Heart right ventricle (tissue), 16 donors: ENCODE results near the gene FOLR1. TPM values are rescaled to one million over a fixed set of nuclear protein-coding genes. Genes with fewer than 3 reads are reported as not detected.
"Not testable (repeated sequence)": the region's sequence is repeated elsewhere in the genome, so short reads cannot be mapped to it uniquely, and the experiment has no call there.

Source experiments
- ATAC-seq, 8 donors: fragments of 200-7000 bp; cut with Tn5 transposase; one replicate each; pipeline ENCODE4 v1.9.1; 2020; ENCODE audit warnings: mild to moderate bottlenecking in 8 of 8, moderate library complexity in 8 of 8, moderate number of reproducible peaks in 1 of 8
- DNase-seq, 2 donors: peaks; one replicate each; pipeline ENCODE4 v3.0.0-alpha.2; 2020
- H3K27ac ChIP-seq, 10 donors: fragments of 200-600 bp; sonication (generic) in 2 of 10; one replicate each; pipeline versions ENCODE4 v1.5.0 to v1.8.0; 2020 to 2022; ENCODE audit warnings: mild to moderate bottlenecking in 3 of 10
- H3K27me3 ChIP-seq, 7 donors: fragments of 200-600 bp; one replicate each; pipeline ENCODE4 v1.8.0; 2021 to 2022; ENCODE audit warnings: mild to moderate bottlenecking in 2 of 7
- H3K36me3 ChIP-seq, 9 donors: fragments of 200-600 bp; sonication (generic) in 1 of 9; one replicate each; pipeline versions ENCODE4 v1.5.0 to v1.8.0; 2020 to 2022; ENCODE audit warnings: mild to moderate bottlenecking in 2 of 9
- H3K4me1 ChIP-seq, 9 donors: fragments of 200-600 bp; sonication (generic) in 1 of 9; one replicate each; pipeline versions ENCODE4 v1.5.0 to v1.8.0; 2020 to 2022; ENCODE audit warnings: mild to moderate bottlenecking in 4 of 9
- H3K4me3 ChIP-seq, 10 donors: fragments of 200-600 bp; sonication (generic) in 2 of 10; one replicate each; pipeline versions ENCODE4 v1.5.0 to v1.8.0; 2020 to 2022; ENCODE audit warnings: mild to moderate bottlenecking in 7 of 10, moderate library complexity in 2 of 10
- H3K9me3 ChIP-seq, 11 donors: fragments of 200-600 bp in 10 of 11; sonication (generic) in 2 of 11; one replicate each; pipeline versions ENCODE4 v1.5.0 to v1.8.0; 2013 to 2022; ENCODE audit warnings: mild to moderate bottlenecking in 2 of 11, control low read depth in 1 of 11, moderate library complexity in 1 of 11
- WGBS, 2 donors: extraction: QIAGEN DNeasy Blood & Tissue Kit; methylation state at CpG; one replicate each; pipeline ENCODE4 v1.1.7; 2013; ENCODE audit warnings: inconsistent platforms in 1 of 2; 5-methylcytosine and 5-hydroxymethylcytosine counted together
- intact Hi-C, 10 donors: fragments of 100-400 bp; cut with DNase I; formaldehyde crosslinking; loops; one replicate each; pipeline versions ENCODE4 v1.11.1 to v1.14.2; 2022
- long read RNA-seq, 3 donors: library from polyadenylated mRNA; unstranded; transcript quantifications; one replicate each; pipeline ENCODE4 v2.0.0, GENCODE V29; 2020 to 2021
- polyA plus RNA-seq, 2 donors: library from polyadenylated mRNA; stranded (reverse); fragments of 200-250 nt; gene quantifications; one replicate each; pipeline ENCODE4 v1.2.3, GENCODE V29; 2013
- total RNA-seq, 10 donors: library from RNA; stranded (reverse); fragmentation: NEBNext Ultra II Directional in 3 of 10; extraction: Animal tissue kit (Norgen Biotek cat#: 25700) in 3 of 10; gene quantifications; one replicate each; pipeline versions ENCODE4 v1.2.1 to v1.2.4, GENCODE V29; 2021 to 2023
- TF ChIP-seq, protein P1 (sequence below), 9 donors: fragments of 200-600 bp; sonication (generic) in 2 of 9; IDR thresholded peaks; one replicate each; pipeline versions ENCODE4 v1.5.0 to v1.8.0; 2021 to 2022; ENCODE audit warnings: antibody characterized with exemption in 9 of 9, mild to moderate bottlenecking in 5 of 9, moderate library complexity in 1 of 9
- donor health status: Arrhythmogenic right ventricular cardiomyopathy.
- donor health status: ischemic (EF 13 %, LVEDD 7.1; RV severe dilation, severe dysfunction).
- donor health status: healthy with polysubstance abuse.
- donor health status: DM: no; HTN: yes; CAD: no.
- donor health status: DM: no; HTN: no; CAD: no.
- donor health status: ischemic (EF 25% LVEDD 6.9; RV normal size, moderate dysfunction).
- donor health status: ischemic (EF 25% LVEDD 5.7; RV mildly dilated, moderate dysfunction).
- donor health status: healthy.
- donor health status: DM: yes; HTN: yes; CAD: no.
- donor health status: Ischemic cardiomyopathy.
- donor health status: ischemic (EF 35%, LVEDD 5.7; RV mildly dilated, moderate dysfunction).
- donor health status: nonischemic (EF 11% LVEDD 7.7; RV severe dilation, severe dysfunction).
- donor health status: DM: yes; HTN: yes; CAD: no.
- donor health status: PGD.
- donor health status: ischemic (EF 29% LVEDD 5.4; RV normal size, mild dysfunction).
- donor health status: nonischemic (EF 23%, LVEDD 6.1; RV moderate dilation, normal function).

Gene FOLR1
- 1 to 10 TPM in 2 of 10 donors, under 1 TPM in 5, not detected in 3; 0.23 to 1.4 (median 0.59) TPM for total RNA-seq
- polyA plus RNA-seq = under 1 TPM; 0.16 to 0.37 TPM
- long read RNA-seq, donor 1 = 0 reads
- long read RNA-seq, donor 2 = 0 reads
- long read RNA-seq, donor 3 = 0 reads

DNA sequence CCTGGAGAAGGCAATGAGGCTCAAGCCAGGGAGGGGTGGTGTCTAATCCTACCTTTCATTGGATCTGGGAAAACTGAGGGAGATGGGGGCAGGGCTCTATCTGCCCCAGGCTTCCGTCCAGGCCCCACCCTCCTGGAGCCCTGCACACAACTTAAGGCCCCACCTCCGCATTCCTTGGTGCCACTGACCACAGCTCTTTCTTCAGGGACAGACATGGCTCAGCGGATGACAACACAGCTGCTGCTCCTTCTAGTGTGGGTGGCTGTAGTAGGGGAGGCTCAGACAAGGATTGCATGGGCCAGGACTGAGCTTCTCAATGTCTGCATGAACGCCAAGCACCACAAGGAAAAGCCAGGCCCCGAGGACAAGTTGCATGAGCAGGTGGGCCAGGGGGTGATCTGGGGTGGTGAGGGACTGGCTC is at the start of gene FOLR1:
FOLR1 (plus strand) TSS at position 180 of the 421 bp plus-strand sequence; CDS start at position 214, 34 bp downstream.
- H3K36me3 ChIP-seq = no peaks in the 10 kb centered on the region
- H3K27me3 ChIP-seq = no peaks in the 10 kb centered on the region
- whole genome bisulfite sequencing, 2 donors = 70 to 76% methylated on average over 5 of the region's 5 CpGs
- TF ChIP-seq, protein P1, sequence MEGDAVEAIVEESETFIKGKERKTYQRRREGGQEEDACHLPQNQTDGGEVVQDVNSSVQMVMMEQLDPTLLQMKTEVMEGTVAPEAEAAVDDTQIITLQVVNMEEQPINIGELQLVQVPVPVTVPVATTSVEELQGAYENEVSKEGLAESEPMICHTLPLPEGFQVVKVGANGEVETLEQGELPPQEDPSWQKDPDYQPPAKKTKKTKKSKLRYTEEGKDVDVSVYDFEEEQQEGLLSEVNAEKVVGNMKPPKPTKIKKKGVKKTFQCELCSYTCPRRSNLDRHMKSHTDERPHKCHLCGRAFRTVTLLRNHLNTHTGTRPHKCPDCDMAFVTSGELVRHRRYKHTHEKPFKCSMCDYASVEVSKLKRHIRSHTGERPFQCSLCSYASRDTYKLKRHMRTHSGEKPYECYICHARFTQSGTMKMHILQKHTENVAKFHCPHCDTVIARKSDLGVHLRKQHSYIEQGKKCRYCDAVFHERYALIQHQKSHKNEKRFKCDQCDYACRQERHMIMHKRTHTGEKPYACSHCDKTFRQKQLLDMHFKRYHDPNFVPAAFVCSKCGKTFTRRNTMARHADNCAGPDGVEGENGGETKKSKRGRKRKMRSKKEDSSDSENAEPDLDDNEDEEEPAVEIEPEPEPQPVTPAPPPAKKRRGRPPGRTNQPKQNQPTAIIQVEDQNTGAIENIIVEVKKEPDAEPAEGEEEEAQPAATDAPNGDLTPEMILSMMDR (IDR thresholded peaks at IDR 0.05) = no peak
- no peak within 1 kb of the TSS for H3K4me3 ChIP-seq
- ATAC-seq = no peak
- no peaks in the 10 kb centered on the region for H3K9me3 ChIP-seq
- no peak for DNase-seq
- H3K4me1 ChIP-seq = no peaks in the 10 kb centered on the region
- H3K27ac ChIP-seq = no peak within 1 kb of the TSS
- intact Hi-C loops = no loop called here

DNA sequence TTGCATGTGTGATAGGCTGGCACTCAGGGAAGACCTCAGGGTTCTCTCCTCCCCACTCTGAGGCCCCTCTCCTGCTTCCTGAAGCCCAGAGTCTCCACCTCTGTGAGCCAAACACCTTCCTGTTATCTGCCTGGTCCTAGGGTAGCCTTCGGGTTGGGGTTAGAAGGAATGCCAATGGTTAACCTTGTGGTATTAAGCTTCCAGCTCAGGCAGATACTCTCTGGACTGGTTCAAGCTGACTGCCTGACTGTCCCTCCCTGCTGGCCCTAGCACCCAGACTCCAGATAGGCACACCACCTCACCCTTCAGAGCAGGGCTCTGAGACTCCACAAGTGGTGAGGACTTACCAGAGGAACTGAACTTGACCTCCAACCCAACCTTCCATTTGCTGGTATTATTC is 49.4 kb upstream of the FOLR1 start:
- not testable (repeated sequence) for H3K27me3 ChIP-seq, H3K4me3 ChIP-seq, DNase-seq, ATAC-seq, H3K27ac ChIP-seq, H3K9me3 ChIP-seq, H3K36me3 ChIP-seq
- intact Hi-C loops = loop anchor here in 6 of 10 donors (5.0 kb wide), 5 partner anchors 50 to 290 kb away; partner anchors contain the start of gene CLPB (in 1 of the 6)
- peaks cover 0 to 11% (median 0%) of the 10 kb centered on the region in 9 donors for H3K4me1 ChIP-seq
- WGBS, 2 donors = 36 to 50% methylated on average over 1 of the region's 1 CpG

DNA sequence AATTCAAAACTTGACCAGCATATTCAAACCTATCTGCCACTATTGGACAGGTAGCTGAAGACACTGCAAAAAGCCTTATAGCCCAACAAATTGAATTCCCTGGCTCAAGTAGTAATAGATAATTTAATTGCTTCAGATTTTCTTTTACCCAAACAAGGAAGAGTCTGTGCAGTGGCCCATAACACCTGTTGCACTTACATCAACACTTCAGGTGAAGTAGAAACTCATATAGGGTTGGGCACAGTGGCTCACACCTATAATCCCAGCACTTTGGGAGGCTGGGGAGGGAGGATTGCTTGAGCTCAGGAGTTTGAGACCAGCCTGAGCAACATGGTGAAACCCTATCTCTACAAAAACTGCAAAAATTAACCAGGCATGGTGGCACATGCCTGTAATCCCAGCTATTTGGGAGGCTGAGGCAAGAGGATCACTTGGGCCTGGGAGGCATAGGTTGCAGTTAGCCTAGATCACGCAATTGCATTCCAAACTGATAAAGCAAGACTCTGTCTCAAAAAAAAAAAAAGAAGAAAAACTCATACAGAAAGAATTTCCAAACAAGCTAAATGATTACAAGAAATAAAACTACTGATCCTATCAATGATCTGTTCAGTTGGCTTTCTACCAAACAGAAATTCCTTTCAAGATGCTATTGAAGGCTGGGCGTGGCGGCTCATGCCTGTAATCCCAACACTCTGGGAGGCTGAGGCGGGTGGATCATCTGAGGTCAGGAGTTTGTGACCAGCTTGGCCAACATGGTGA is 47.0 kb upstream of the FOLR1 start:
- H3K27ac ChIP-seq = no peak overlapping the region
- no peaks in the 10 kb centered on the region for H3K36me3 ChIP-seq
- TF ChIP-seq, protein P1 (IDR thresholded peaks at IDR 0.05) = no peak
- WGBS, 2 donors = 82 to 86% methylated on average over 4 of the region's 4 CpGs
- intact Hi-C loops = loop anchor here in 8 of 10 donors (1.0 to 5.0 kb wide), 8 partner anchors 53 to 632 kb away; partner anchors contain the start of gene CLPB (in 1 of the 8)
- H3K9me3 ChIP-seq = no peaks in the 10 kb centered on the region
- H3K27me3 ChIP-seq = peaks cover 0 to 5% (median 0%) of the 10 kb centered on the region in 7 donors
- H3K4me1 ChIP-seq = peaks cover 0 to 11% (median 0%) of the 10 kb centered on the region in 9 donors
- ATAC-seq (no peak), DNase-seq (no peak)
- no peak overlapping the region for H3K4me3 ChIP-seq

DNA sequence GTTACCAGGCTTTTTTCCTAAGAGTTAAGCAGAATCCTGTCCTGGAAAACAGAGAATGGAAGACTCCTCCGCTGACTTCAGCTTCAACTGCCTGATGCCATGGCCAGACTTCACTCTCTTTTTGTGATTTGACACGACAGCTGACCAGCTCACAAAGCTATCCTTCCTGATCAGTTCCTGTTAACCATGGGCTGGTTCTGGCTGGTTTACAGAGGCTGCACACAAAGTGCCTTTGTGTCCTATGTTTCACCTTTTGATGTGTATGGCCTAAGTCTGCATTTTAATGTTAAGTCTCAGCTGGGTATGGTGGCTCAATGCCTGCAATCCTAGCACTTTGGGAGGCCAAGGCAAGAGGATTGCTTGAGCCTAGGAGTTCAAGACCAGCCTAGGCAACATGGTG is 45.3 kb upstream of the FOLR1 start:
- H3K27me3 ChIP-seq = peaks cover 0 to 8% (median 0%) of the 10 kb centered on the region in 7 donors
- no peaks in the 10 kb centered on the region for H3K9me3 ChIP-seq
- TF ChIP-seq, protein P1 (IDR thresholded peaks at IDR 0.05) = no peak
- H3K4me1 ChIP-seq = peaks cover 0 to 8% (median 0%) of the 10 kb centered on the region in 9 donors
- DNase-seq (no peak), ATAC-seq (no peak)
- intact Hi-C loops = loop anchor here in 2 of 10 donors (5.0 kb wide), 2 partner anchors 119 to 631 kb away; no protein-coding TSS in a partner anchor
- no peak overlapping the region for H3K27ac ChIP-seq
- WGBS, 2 donors = 20 to 32% methylated on average over 2 of the region's 2 CpGs
- no peaks in the 10 kb centered on the region for H3K36me3 ChIP-seq
- H3K4me3 ChIP-seq = no peak overlapping the region
